Endothelial cell of umbilical vein (primary cell): ENCODE data around the gene SELENBP1.

Source experiments
- CTCF ChIP-seq, 2 donors: IDR thresholded peaks; 1 replicate in 1 of 2; 2 replicates in 1 of 2; pipeline ENCODE4 v1.5.1; 2011; ENCODE audit warnings: low read length in 2 of 2, mild to moderate bottlenecking in 2 of 2, moderate library complexity in 2 of 2, control low read depth in 1 of 2, inconsistent platforms in 1 of 2, low read depth in 1 of 2; ENCODE audit not compliant: insufficient read depth in 1 of 2; ENCODE audit errors: extremely low read depth in 1 of 2
- MAX ChIP-seq: IDR thresholded peaks from 2 replicates; pipeline ENCODE4 v1.6.1; 2011; ENCODE audit not compliant: insufficient read depth, insufficient read length
- POLR2AphosphoS5 ChIP-seq: IDR thresholded peaks from 2 replicates; pipeline ENCODE4 v1.6.1; 2012; ENCODE audit warnings: low read depth, mild to moderate bottlenecking, control low read depth, low read length, moderate library complexity; ENCODE audit not compliant: insufficient read depth

- TF ChIP-seq CTCF (IDR thresholded peaks at IDR 0.05; ENCODE audit: extremely low read depth in 1 of 2, insufficient read depth in 1 of 2, low read depth in 1 of 2, low read length in 2 of 2): no peak
- TF ChIP-seq POLR2AphosphoS5: no peak
- no peak for TF ChIP-seq MAX
These were observed 35.9 kb downstream of the SELENBP1 start for GRCh38 chr1:151336556-151336955.
